ENCODE results near the gene KIAA0753. TPM values are rescaled to one million over a fixed set of nuclear protein-coding genes. Genes with fewer than 3 reads are reported as not detected.
A peak's percentile ranks its signal among the peaks of the same experiment; 100 is the strongest.
"Not testable (repeated sequence)": the region's sequence is repeated elsewhere in the genome, so short reads cannot be mapped to it uniquely, and the experiment has no call there.

Gene KIAA0753
- total RNA-seq, 4 donors from 2014 or later: 33.9 to 58.8 (median 40.2) TPM

DNA sequence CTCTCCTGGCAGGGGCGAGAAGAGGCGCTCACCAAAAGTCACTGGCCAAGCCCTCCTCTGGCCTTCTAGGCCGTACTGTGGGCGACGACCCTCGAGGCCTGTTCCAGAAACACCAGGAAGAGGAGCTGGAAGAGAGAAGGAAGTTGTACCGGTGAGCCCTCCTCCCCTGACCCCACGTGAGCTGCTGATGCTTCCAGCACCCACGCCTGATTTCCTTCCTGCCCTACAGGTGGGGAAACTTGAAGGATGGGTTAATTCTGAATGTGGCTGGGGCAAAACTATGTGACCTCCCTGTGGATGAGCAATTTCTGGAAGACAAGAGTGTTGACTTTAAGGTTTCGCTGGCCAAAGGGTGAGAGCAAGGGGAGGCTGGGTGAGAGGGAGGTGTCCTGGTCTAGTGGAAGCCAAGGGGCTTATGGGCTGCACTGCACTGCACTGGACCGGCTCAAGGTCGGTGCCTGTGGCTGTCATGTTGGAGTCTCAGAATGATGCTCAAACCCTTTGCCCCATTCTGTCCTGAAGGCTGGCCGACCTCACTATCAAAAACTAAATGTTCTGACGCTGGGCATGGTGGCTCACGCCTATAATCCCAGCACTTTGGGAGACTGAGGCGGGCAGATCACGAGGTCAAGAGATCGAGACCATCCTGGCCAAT is 17.2 kb upstream of the KIAA0753 start:
- Histone ChIP-seq H3K4me3 (no peak overlapping the region), H3K27ac (no peak overlapping the region), H3K27me3 (peaks cover 75% of the 10 kb centered on the region), H3K4me1 (peaks cover 0 to 34% (median 3%) of the 10 kb centered on the region in 3 donors), H3K9me3 (peaks cover 0 to 9% (median 0%) of the 10 kb centered on the region in 3 donors), H3K36me3 (no peaks in the 10 kb centered on the region)
- 64 to 92% methylated on average over 2 of the region's 18 CpGs for WGBS, 2 donors (ENCODE audit: low coverage in 1 of 2)
- ATAC-seq: no peak
- no peak for TF ChIP-seq EP300 (IDR thresholded peaks at IDR 0.05)
- TF ChIP-seq CTCF (IDR thresholded peaks at IDR 0.05): no peak
- no peak for TF ChIP-seq POLR2AphosphoS5 (IDR thresholded peaks at IDR 0.05)
- TF ChIP-seq POLR2A (IDR thresholded peaks at IDR 0.05): no peak

- not testable (repeated sequence) for H3K36me3 ChIP-seq, ATAC-seq, H3K9me3 ChIP-seq, H3K27ac ChIP-seq
- 0 to 20% methylated on average over 5 to 7 of the region's 55 CpGs for WGBS, 2 donors (ENCODE audit: low coverage in 1 of 2)
- Histone ChIP-seq H3K4me3 (peak overlapping the region in 1 of 2 donors; percentile 18), H3K4me1 (peaks cover 0 to 41% (median 9%) of the 10 kb centered on the region in 3 donors), H3K27me3 (peaks cover 75% of the 10 kb centered on the region)
Measured at GRCh38 chr17:6656797-6657632, 16.5 kb upstream of the KIAA0753 start.

DNA sequence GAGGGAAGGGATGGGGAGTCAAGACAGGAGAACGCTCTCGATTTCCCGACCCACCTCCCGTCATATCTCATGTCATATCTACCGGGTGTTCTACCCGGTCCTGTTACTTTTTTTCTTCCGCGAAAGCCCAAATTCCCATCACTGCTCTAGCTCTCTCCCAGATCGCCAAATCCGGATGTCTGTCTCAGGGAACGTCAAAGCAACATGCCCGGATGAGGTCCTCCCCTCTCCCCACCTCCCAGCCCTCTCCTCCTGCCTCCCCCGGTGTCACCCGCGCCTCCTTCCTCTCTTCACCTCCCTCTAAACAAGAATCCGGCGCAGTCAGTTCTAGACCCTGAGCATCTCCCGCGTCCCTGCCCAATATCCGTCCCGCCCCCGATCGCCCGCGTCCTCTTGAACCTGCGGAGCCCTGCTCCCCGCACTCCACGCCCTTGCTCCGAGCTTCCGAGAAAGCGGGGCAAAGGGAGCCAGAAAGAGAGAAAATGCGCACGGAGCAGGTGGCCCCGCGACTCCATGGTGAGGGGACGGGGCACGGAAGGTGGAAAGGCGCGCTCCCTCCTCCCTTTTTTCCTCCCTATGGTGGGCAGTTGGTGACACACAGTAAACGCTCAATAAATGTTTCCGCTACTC is 15.3 kb upstream of the KIAA0753 start:
- Histone ChIP-seq H3K27me3 (peaks cover 68% of the 10 kb centered on the region), H3K4me1 (peaks cover 0 to 46% (median 12%) of the 10 kb centered on the region in 3 donors)
- not testable (repeated sequence) for ATAC-seq, H3K36me3 ChIP-seq, H3K27ac ChIP-seq, H3K4me3 ChIP-seq, H3K9me3 ChIP-seq
- WGBS, 2 donors (ENCODE audit: low coverage in 1 of 2): 7 to 11% methylated on average over 5 to 12 of the region's 41 CpGs

- Histone ChIP-seq H3K36me3 (no peaks in the 10 kb centered on the region), H3K27ac (no peak overlapping the region), H3K9me3 (peaks cover 0 to 9% (median 0%) of the 10 kb centered on the region in 3 donors), H3K4me3 (peak overlapping the region in 1 of 2 donors; percentile 19), H3K27me3 (peaks cover 61% of the 10 kb centered on the region), H3K4me1 (peaks cover 0 to 53% (median 18%) of the 10 kb centered on the region in 3 donors)
- no peak for ATAC-seq
- 18 to 25% methylated on average over 10 to 13 of the region's 46 CpGs for WGBS, 2 donors (ENCODE audit: low coverage in 1 of 2)
- TF ChIP-seq POLR2AphosphoS5 (IDR thresholded peaks at IDR 0.05): no peak
Measured at GRCh38 chr17:6654841-6655731, 14.6 kb upstream of the KIAA0753 start.

- peak; percentile 68 for ATAC-seq
- 0 to 27% methylated on average over 2 of the region's 47 CpGs for WGBS, 2 donors (ENCODE audit: low coverage in 1 of 2)
Measured at GRCh38 chr17:6651919-6652452, 11.5 kb upstream of the KIAA0753 start.

More at GRCh38 chr17:6651919-6652452, 11.5 kb upstream of the KIAA0753 start:
- Histone ChIP-seq H3K36me3 (peaks cover 0 to 30% of the 10 kb centered on the region in 2 donors), H3K9me3 (peaks cover 0 to 9% (median 0%) of the 10 kb centered on the region in 3 donors), H3K27me3 (peaks cover 31% of the 10 kb centered on the region), H3K27ac (peak overlapping the region; percentile 80 to 96 (median 87)), H3K4me1 (peaks cover 0 to 71% (median 20%) of the 10 kb centered on the region in 3 donors), H3K4me3 (peak overlapping the region; percentile 57 to 92)
- no peak for TF ChIP-seq EP300 (IDR thresholded peaks at IDR 0.05)
- TF ChIP-seq CTCF (IDR thresholded peaks at IDR 0.05): peak in 2 of 4 experiments; percentile 10 to 19
- no peak for TF ChIP-seq POLR2A (IDR thresholded peaks at IDR 0.05)
- peak; percentile 72 for TF ChIP-seq POLR2AphosphoS5 (IDR thresholded peaks at IDR 0.05)

Measured in gastroesophageal sphincter (tissue), 4 donors.